Epithelial cell of esophagus (primary cell): ENCODE data around the gene SFSWAP.
"Not testable (repeated sequence)": the region's sequence is repeated elsewhere in the genome, so short reads cannot be mapped to it uniquely, and the experiment has no call there.

Experiments used
- DNase-seq: peaks from one replicate; pipeline ENCODE4 v3.0.0; 2010; ENCODE audit warnings: low read depth
- H3K4me3 ChIP-seq: 2 replicates; pipeline ENCODE4 v1.5.1; 2011; ENCODE audit warnings: mild to moderate bottlenecking, low read length, control low read depth
- CTCF ChIP-seq: IDR thresholded peaks from 2 replicates; pipeline ENCODE4 v1.5.1; 2011; ENCODE audit warnings: low read depth, mild to moderate bottlenecking, low read length, control low read depth, inconsistent platforms; ENCODE audit not compliant: insufficient read depth; ENCODE audit errors: missing control alignments

The SFSWAP gene

GRCh38 chr12:131672941-131673887, 37.7 kb upstream of the SFSWAP start:
- DNase-seq = no peak
- no peak for TF ChIP-seq CTCF
- no peak overlapping the region for H3K4me3 ChIP-seq

- H3K4me3 ChIP-seq = no peak overlapping the region
- peak; percentile 20 for DNase-seq
- no peak for TF ChIP-seq CTCF
Observed at GRCh38 chr12:131673888-131674257, 37.0 kb upstream of the SFSWAP start.

GRCh38 chr12:131674373-131674772, 36.5 kb upstream of the SFSWAP start:
- TF ChIP-seq CTCF = no peak
- H3K4me3 ChIP-seq = no peak overlapping the region
- DNase-seq = no peak

GRCh38 chr12:131675126-131676080, 35.5 kb upstream of the SFSWAP start:
- H3K4me3 ChIP-seq = no peak overlapping the region
- DNase-seq = no peak
- TF ChIP-seq CTCF = no peak

GRCh38 chr12:131676544-131676943, 34.3 kb upstream of the SFSWAP start:
- no peak overlapping the region for H3K4me3 ChIP-seq
- TF ChIP-seq CTCF = no peak
- no peak for DNase-seq

GRCh38 chr12:131677067-131677466, 33.8 kb upstream of the SFSWAP start:
- DNase-seq, H3K4me3 ChIP-seq: not testable (repeated sequence)

GRCh38 chr12:131677699-131678098, 33.2 kb upstream of the SFSWAP start:
- no peak for TF ChIP-seq CTCF
- H3K4me3 ChIP-seq = no peak overlapping the region
- DNase-seq = no peak

GRCh38 chr12:131678389-131679181, 32.3 kb upstream of the SFSWAP start:
- DNase-seq, H3K4me3 ChIP-seq: not testable (repeated sequence)

- not testable (repeated sequence) for DNase-seq, H3K4me3 ChIP-seq
Observed at GRCh38 chr12:131679186-131679585, 31.7 kb upstream of the SFSWAP start.

GRCh38 chr12:131679816-131680215, 31.1 kb upstream of the SFSWAP start:
- H3K4me3 ChIP-seq, DNase-seq: not testable (repeated sequence)
